Measurements from ENCODE around the gene EYS.

Gene EYS

DNA sequence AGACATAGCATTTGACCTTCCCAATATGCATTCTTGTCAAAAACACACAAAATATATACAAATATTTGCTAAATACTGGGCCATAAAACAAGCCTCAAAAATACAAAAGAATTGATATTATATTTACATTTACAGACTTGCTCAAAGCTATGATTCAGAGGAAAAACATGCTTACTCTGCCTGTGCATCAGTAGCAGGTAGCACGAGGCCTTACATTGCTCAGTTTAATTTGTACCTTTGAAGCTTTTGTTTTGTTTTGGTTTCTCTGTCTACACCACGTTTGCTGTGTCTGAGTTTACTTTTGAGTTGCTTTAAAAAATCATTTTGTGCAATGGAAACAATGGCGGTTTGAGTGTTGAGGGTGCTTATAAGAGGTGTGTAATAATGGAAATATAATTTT lies 1972.1 kb downstream of the EYS start:
- DNase-seq (ENCODE audit: low spot score), result no peak

GRCh38 chr6:63732336-63732735 lies 1974.7 kb downstream of the EYS start:
- DNase-seq (ENCODE audit: low spot score), result no peak

GRCh38 chr6:63731930-63732329 lies 1975.1 kb downstream of the EYS start:
- no peak for DNase-seq (ENCODE audit: low spot score)

DNA sequence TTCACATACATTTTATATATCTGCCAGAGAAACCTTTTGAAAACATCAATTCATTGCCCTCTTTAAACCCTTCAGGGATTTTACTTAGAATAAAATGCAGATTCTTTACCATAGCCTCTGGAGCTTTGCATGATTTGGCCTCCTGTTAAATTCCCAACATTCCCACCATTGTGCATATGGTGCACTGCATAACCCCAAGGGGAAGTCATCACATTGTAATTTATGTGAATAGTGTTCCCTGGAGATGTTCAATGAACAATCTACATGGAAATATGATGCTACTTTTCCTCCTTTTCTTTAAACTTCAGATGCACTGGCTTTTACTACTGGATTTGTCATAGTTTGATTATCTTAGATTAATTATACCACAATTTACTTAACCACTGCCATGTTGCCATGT lies 1976.7 kb downstream of the EYS start:
- DNase-seq (ENCODE audit: low spot score), result no peak

DNA sequence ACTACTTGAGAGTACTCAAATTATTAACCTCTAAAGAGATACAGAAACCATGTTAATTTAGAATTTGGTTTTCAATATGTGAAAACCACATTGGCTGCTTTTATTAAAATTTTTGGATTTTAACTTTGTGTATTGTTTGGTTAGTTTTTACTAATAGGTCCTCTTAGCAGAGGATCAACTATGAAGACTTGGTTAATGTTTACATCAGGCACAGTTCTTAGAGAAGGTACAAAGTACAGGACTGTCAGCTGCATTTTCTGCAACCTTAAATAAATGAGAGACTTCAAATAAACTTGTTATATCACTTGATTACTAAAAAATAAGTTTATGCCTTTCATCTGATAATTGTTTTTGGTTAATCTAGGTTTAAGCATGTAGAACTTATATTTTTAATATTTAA lies 1982.3 kb downstream of the EYS start:
- DNase-seq (ENCODE audit: low spot score), result no peak

GRCh38 chr6:63721181-63721580 lies 1985.8 kb downstream of the EYS start:
- DNase-seq (ENCODE audit: low spot score), result no peak

- no peak for DNase-seq (ENCODE audit: low spot score)
Measured at GRCh38 chr6:63716169-63716568, 1990.9 kb downstream of the EYS start.

DNA sequence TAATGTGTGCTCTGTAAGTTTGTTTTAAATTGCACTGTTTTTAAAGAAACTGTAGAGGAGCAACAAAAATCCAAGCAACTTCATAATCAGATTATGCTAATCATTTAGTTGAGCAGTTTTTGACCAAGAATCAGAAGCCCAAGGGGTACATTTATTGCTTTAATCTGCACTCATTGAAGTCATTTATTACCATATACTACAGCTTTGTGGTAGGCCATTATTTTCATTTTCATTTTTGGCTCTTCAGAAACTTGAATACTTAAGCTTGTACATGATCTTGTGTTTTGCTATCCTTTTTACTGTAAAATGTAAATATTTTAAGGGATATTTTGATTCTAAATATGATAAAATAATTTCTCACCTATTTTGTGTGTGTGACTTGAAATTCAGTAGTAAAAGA lies 1992.9 kb downstream of the EYS start:
- no peak for DNase-seq (ENCODE audit: low spot score)

DNA sequence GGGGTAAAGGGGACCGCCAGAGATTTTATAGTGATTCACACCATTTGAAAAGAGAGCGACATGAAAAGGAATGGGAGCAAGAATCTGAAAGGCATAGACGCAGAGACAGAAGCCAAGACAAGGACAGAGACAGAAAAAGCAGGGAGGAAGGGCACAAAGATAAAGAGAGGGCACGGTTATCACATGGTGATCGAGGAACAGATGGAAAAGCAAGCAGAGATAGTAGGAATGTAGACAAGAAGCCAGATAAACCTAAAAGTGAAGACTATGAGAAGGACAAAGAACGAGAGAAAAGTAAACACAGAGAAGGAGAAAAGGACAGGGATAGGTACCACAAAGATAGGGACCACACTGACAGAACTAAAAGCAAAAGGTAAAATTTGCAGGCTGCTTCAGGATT lies 1993.7 kb downstream of the EYS start:
- no peak for DNase-seq (ENCODE audit: low spot score)

GRCh38 chr6:63709148-63709547 lies 1997.9 kb downstream of the EYS start:
- no peak for DNase-seq (ENCODE audit: low spot score)

GRCh38 chr6:63708631-63709030 lies 1998.4 kb downstream of the EYS start:
- no peak for DNase-seq (ENCODE audit: low spot score)

GRCh38 chr6:63706630-63707029 lies 2000.4 kb downstream of the EYS start:
- no peak for DNase-seq (ENCODE audit: low spot score)

DNA sequence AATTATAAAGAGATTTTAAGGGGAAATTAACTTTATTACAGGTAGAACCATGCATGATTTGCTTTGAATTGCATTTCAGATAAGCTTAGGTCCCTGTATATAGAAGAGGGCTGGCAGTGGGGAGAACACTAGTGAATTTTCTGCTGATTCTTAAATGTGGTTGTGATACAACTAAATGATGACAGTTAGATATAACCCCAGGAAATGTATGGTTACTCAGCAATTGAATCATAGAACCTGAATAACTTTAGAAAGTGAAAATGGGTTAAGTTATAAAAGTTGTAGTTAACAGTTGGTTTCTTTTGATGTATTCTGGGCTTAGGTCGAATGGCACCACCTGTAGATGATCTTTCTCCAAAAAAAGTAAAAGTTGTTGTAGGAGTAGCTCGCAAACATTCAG lies 2001.3 kb downstream of the EYS start:
- no peak for DNase-seq (ENCODE audit: low spot score)

GRCh38 chr6:63690221-63690620 lies 2016.8 kb downstream of the EYS start:
- no peak for DNase-seq (ENCODE audit: low spot score)

GRCh38 chr6:63689421-63689820 lies 2017.6 kb downstream of the EYS start:
- no peak for DNase-seq (ENCODE audit: low spot score)

DNA sequence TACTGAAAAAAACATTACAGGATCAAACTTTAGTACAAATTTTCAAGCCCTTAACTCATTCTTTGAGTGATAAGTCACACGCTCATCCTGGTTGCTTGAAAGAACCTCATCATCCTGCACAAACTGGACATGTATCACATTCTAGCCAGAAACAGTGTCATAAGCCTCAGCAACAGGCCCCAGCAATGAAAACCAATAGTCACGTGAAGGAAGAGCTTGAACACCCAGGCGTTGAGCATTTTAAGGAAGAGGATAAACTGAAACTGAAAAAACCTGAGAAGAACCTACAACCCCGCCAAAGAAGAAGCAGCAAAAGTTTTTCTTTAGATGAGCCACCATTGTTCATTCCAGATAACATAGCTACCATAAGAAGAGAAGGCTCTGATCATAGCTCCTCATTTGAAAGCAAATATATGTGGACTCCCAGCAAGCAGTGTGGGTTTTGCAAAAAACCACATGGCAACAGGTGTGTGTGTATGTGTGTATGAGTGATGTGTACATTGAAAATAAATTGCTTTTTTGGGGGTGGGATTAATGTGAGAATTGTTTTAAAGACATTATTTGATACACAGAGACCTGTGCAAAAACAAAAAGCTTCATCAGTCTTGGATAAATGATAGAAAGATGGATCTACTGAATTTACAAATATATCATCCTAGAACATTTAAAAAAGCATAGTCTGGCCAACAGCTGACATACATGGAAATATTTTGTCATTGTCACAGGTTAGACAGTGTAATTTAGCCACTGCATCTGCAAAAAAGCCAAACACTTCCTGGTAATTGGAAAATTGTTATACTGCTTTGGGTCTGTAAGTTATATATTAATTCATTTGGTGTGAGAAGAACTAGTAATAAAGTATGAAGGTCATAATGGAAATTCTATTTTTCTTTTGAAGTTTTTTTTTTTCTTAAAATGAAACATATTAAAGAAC lies 2021.3 kb downstream of the EYS start:
- DNase-seq (ENCODE audit: low spot score), result no peak

DNA sequence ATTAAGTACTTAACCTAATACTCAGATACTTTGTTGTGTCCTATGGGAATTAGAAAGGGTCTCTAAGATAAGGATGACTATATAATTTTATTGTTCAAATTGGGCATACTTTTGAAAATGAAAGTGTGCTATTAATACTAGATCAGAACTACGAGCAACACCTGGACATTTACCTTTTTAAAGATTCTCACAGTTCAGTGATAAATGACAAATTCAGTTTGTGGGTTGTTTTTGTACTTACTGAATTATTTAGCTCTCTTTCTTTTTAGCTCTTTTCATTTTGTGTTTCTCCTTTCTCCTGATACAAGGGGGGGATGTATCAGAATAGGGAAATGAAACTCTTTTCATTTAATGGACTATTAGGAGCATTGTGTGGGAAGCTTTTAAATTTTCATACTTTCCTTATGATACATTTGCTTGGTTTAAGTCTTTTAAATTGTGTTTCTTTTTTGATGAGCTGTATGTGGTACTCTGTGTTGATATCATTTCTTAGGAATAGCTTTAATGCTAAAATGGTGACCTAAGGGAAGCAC lies 2023.9 kb downstream of the EYS start:
- no peak for DNase-seq (ENCODE audit: low spot score)

DNA sequence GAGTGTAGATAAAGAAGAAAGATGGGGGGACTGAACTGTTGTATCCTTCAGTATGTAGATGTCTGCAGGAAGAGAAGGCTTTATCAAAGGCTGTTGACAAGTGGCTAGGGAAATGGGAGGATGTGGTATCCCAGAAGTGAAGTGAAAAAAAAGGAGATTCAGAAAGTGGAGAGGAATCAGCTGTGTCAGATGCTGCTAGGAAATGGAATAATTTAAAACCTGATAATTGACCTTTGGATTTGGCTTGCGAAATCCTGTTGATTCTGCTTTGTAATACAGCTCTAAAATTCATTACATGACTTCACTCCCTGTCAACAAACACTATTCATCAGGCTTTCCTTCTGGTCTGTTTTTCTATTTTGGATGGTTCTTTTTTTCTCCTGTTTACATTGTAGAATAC lies 2029.7 kb downstream of the EYS start:
- no peak for DNase-seq (ENCODE audit: low spot score)

- no peak for DNase-seq (ENCODE audit: low spot score)
Measured at GRCh38 chr6:63676412-63677114, 2030.5 kb downstream of the EYS start.

DNA sequence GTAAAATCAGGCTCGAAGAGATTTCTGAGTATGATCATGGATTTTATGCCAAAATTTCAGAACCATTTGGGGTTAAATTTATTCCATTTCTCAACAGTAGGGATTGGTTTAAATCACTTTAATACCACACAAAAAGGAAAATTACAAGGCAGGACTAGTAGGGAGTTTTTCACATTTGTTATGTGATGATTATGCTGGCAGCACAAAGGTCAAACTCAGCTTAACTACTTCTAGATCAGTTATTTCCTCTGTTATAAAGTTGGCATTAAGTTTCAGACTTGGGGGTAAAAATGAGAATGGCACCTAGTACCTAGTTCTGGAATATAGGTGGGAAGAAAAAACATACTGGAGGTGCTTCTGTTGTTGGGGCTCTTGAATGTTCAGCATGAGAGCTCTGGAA lies 2031.9 kb downstream of the EYS start:
- DNase-seq (ENCODE audit: low spot score), result no peak

DNA sequence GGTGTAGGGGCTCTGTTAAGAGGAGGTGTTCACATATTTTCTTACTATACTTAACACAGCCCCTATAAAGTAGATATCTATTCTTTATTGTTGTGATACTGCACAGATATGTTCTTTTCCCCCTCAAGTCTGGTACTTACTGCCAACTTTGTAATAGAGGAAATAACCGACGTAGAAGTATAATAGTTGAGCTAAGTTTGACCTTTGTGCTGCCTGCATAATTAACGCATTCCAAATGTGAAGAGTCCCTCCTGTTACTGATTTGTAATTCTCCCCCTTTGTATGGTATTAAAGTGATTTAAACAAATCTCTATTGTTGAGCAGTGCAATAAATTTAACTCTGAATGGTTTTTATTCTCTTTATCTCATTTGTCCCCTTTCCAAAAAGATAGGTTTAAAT lies 2032.4 kb downstream of the EYS start:
- DNase-seq (ENCODE audit: low spot score), result no peak

DNA sequence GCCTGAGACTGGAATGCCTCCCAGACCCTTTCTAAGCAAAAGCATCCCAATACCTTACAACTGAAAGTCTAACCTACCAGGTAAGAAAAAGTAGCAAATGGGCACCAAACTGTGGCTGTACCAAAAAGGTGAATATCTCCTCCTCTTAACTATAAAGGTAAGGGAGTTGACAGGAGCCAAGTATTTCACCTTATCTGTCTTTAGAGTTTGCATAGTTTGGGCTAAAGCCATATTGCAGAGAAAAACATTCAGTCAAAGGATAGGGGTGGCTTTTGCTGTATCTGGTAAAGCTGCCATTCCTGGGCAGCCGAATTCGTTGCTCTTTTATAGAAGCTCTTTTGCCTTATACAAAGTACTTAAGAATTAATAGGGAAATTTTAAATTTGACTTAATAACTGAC lies 2033.3 kb downstream of the EYS start:
- DNase-seq (ENCODE audit: low spot score), result no peak

- no peak for DNase-seq (ENCODE audit: low spot score)
Measured at GRCh38 chr6:63672582-63673129, 2034.4 kb downstream of the EYS start.
